Measurements from ENCODE around the gene MAP3K10.
"Not testable (repeated sequence)": the region's sequence is repeated elsewhere in the genome, so short reads cannot be mapped to it uniquely, and the experiment has no call there.

GRCh38 chr19:40169482-40170302 is 21.5 kb upstream of the MAP3K10 start:
- TF ChIP-seq POLR2A, CTCF (IDR thresholded peaks at IDR 0.05): not testable (repeated sequence)
